ENCODE results near the gene ARL14EPL.

ARL14EPL gene

DNA sequence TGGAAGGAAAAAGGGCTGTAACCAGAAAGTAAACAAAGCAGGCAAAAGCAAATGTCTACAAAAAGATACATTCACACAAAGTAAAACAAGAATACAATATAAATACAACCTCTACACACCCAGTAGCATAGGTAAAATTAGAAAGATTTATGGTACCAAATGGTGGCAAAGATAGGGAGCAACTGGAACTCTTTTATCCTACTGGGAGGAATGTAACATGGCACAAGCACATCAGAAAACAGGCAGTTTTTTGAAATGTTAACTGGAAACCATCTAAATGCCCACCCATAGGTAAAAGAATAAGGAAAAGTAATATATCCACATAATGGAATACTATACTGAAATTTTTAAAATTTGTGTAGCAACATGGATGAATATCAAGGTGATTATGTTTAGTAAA is 8.7 kb upstream of the ARL14EPL start:
- no peak overlapping the region for H3K27ac ChIP-seq (ENCODE audit: low read depth, low read length)
- no peaks in the 10 kb centered on the region for H3K27me3 ChIP-seq (ENCODE audit: control insufficient read depth, insufficient read depth, low read length)
- H3K4me1 ChIP-seq (ENCODE audit: control insufficient read depth, insufficient read depth, low read length) = no peaks in the 10 kb centered on the region

DNA sequence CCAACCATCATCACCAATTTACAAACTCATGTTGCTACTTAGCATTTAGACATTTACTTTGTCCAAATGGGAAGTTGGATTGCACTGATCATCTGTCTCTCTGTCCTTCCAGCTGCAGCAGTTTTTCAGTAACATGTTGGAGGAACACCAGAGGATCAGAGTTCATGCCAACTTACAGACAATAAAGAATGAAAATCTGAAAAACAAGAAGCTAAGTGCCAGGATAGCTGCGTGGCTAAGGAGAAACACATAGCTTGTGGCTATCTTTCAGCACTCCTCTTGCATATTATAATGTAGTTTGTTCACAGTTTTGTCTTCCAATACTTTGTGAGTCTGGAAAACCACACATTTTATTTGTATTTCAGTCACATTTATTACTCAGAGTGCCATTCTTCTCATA is 6.4 kb upstream of the ARL14EPL start:
- H3K27me3 ChIP-seq (ENCODE audit: control insufficient read depth, insufficient read depth, low read length) = no peaks in the 10 kb centered on the region
- H3K4me1 ChIP-seq (ENCODE audit: control insufficient read depth, insufficient read depth, low read length) = no peaks in the 10 kb centered on the region
- H3K9ac ChIP-seq (ENCODE audit: low read length) = no peak overlapping the region
- H3K4me3 ChIP-seq (ENCODE audit: low read length) = no peak overlapping the region
- no peak overlapping the region for H3K27ac ChIP-seq (ENCODE audit: low read depth, low read length)
- no peaks in the 10 kb centered on the region for H3K36me3 ChIP-seq (ENCODE audit: control insufficient read depth, insufficient read depth, low read length)

More for the DNA sequence above, 8.7 kb upstream of the ARL14EPL start:
- Histone ChIP-seq H3K4me3 (ENCODE audit: low read length) (no peak overlapping the region), H3K9ac (ENCODE audit: low read length) (no peak overlapping the region), H3K36me3 (ENCODE audit: control insufficient read depth, insufficient read depth, low read length) (no peaks in the 10 kb centered on the region)

GRCh38 chr5:116032991-116033390 is 719 bp downstream of the ARL14EPL start:
- no peaks in the 10 kb centered on the region for H3K27me3 ChIP-seq (ENCODE audit: control insufficient read depth, insufficient read depth, low read length)
- H3K4me3 ChIP-seq (ENCODE audit: low read length) = no peak overlapping the region
- no peak overlapping the region for H3K9ac ChIP-seq (ENCODE audit: low read length)
- H3K36me3 ChIP-seq (ENCODE audit: control insufficient read depth, insufficient read depth, low read length) = no peaks in the 10 kb centered on the region
- H3K4me1 ChIP-seq (ENCODE audit: control insufficient read depth, insufficient read depth, low read length) = no peaks in the 10 kb centered on the region
- no peak overlapping the region for H3K27ac ChIP-seq (ENCODE audit: low read depth, low read length)

GRCh38 chr5:116035123-116035522 is 2.9 kb downstream of the ARL14EPL start:
- H3K4me3 ChIP-seq (ENCODE audit: low read length) = no peak overlapping the region
- no peaks in the 10 kb centered on the region for H3K36me3 ChIP-seq (ENCODE audit: control insufficient read depth, insufficient read depth, low read length)
- H3K9ac ChIP-seq (ENCODE audit: low read length) = no peak overlapping the region
- H3K4me1 ChIP-seq (ENCODE audit: control insufficient read depth, insufficient read depth, low read length) = no peaks in the 10 kb centered on the region
- no peak overlapping the region for H3K27ac ChIP-seq (ENCODE audit: low read depth, low read length)
- H3K27me3 ChIP-seq (ENCODE audit: control insufficient read depth, insufficient read depth, low read length) = no peaks in the 10 kb centered on the region

DNA sequence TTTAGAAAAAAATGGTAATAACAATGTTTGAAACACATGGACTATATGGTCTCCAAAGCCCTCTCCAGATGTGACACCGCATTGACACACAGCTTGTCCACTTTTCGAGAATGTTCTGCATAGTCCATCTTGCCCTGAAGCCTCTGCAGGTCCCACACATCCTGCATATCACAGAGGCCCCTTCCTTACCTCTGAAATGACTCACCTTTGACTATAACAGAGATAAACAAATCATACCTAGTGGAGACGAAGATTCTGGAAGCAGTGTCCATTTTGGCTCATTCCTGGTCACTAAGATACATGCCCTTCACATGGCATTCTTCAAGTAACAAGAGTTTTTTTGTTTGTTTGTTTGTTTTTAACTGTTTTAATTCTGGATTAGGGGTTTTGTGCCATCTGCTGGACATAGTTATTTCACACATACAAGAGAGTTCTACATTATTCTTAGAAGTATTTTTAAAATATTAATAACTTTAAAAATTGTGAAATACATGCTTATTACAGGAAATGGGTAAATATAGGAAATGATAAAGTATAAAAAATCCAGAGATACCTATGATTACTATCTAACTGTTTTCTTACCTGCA is 5.1 kb downstream of the ARL14EPL start:
- no peak overlapping the region for H3K27ac ChIP-seq (ENCODE audit: low read depth, low read length)
- no peak overlapping the region for H3K4me3 ChIP-seq (ENCODE audit: low read length)

DNA sequence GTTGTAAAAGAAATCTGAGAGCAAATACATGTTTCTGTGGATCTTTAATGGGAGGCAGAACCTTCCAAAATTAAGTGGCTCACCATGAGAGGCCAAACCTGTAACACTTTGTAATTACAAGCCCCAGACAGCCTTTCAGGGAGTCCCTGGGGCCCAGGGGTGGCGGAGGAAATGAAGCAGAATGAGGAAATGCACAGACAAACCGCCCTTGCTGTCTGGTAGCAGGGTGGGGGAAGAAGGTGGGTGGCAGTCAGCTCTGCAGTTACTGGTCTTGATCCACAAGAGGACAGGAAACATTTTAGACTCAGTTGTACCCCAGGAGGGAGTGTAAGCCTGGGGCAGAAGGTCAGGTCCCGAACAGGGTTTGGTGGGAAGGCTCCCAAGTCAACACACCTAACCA is 6.5 kb downstream of the ARL14EPL start:
- no peaks in the 10 kb centered on the region for H3K27me3 ChIP-seq (ENCODE audit: control insufficient read depth, insufficient read depth, low read length)
- H3K27ac ChIP-seq (ENCODE audit: low read depth, low read length) = no peak overlapping the region
- H3K4me1 ChIP-seq (ENCODE audit: control insufficient read depth, insufficient read depth, low read length) = no peaks in the 10 kb centered on the region
- no peaks in the 10 kb centered on the region for H3K36me3 ChIP-seq (ENCODE audit: control insufficient read depth, insufficient read depth, low read length)
- H3K4me3 ChIP-seq (ENCODE audit: low read length) = no peak overlapping the region
- no peak overlapping the region for H3K9ac ChIP-seq (ENCODE audit: low read length)

More for the DNA sequence above, 5.1 kb downstream of the ARL14EPL start:
- Histone ChIP-seq H3K4me1 (ENCODE audit: control insufficient read depth, insufficient read depth, low read length) (no peaks in the 10 kb centered on the region), H3K9ac (ENCODE audit: low read length) (no peak overlapping the region), H3K27me3 (ENCODE audit: control insufficient read depth, insufficient read depth, low read length) (no peaks in the 10 kb centered on the region), H3K36me3 (ENCODE audit: control insufficient read depth, insufficient read depth, low read length) (no peaks in the 10 kb centered on the region)

DNA sequence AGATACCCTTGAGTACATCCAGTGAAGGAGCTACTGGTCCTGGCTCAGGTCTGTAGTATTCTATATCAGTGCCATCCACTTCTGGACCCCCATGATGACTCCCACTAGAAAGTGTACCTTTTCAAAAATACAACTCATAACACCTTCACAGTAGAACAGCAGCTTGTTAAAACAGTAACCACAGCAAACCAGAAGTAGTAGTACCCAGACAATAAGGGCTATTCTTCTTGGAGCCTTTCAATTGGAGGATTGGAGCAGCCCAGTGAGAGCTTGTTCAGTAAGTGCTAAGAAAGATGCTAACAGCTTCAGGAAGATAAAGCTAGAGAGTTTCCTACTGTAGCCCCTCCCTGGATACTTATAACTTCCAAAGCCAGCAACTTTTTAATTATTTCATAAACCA is 10.1 kb downstream of the ARL14EPL start:
- Histone ChIP-seq H3K36me3 (ENCODE audit: control insufficient read depth, insufficient read depth, low read length) (no peaks in the 10 kb centered on the region), H3K4me3 (ENCODE audit: low read length) (no peak overlapping the region), H3K9ac (ENCODE audit: low read length) (no peak overlapping the region), H3K4me1 (ENCODE audit: control insufficient read depth, insufficient read depth, low read length) (no peaks in the 10 kb centered on the region), H3K27ac (ENCODE audit: low read depth, low read length) (no peak overlapping the region), H3K27me3 (ENCODE audit: control insufficient read depth, insufficient read depth, low read length) (no peaks in the 10 kb centered on the region)

DNA sequence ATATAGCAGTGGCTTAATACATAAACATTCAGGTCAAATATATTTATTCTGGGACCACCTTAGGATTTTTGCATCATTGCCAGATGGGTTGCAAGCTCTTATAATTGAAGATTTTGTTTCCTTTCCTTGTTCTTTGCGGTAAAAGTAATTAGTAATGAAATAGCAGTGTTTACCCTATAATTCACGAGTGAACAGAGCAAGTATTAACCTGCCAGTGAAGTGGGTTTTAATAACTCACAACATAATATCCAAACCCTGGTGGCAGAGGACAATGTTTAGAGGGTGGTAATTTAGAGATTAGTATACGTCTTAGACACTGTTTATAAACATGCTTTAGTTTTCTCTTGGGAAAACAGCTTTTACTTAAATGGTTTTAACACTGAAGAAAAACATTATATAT is 11.8 kb downstream of the ARL14EPL start:
- no peak overlapping the region for H3K9ac ChIP-seq (ENCODE audit: low read length)
- no peak overlapping the region for H3K27ac ChIP-seq (ENCODE audit: low read depth, low read length)
- no peaks in the 10 kb centered on the region for H3K27me3 ChIP-seq (ENCODE audit: control insufficient read depth, insufficient read depth, low read length)
- no peaks in the 10 kb centered on the region for H3K4me1 ChIP-seq (ENCODE audit: control insufficient read depth, insufficient read depth, low read length)
- H3K4me3 ChIP-seq (ENCODE audit: low read length) = no peak overlapping the region
- no peaks in the 10 kb centered on the region for H3K36me3 ChIP-seq (ENCODE audit: control insufficient read depth, insufficient read depth, low read length)

GRCh38 chr5:116045821-116046220 is 13.5 kb downstream of the ARL14EPL start:
- Histone ChIP-seq H3K36me3 (ENCODE audit: control insufficient read depth, insufficient read depth, low read length) (no peaks in the 10 kb centered on the region), H3K27me3 (ENCODE audit: control insufficient read depth, insufficient read depth, low read length) (no peaks in the 10 kb centered on the region), H3K4me1 (ENCODE audit: control insufficient read depth, insufficient read depth, low read length) (no peaks in the 10 kb centered on the region), H3K9ac (ENCODE audit: low read length) (no peak overlapping the region), H3K27ac (ENCODE audit: low read depth, low read length) (no peak overlapping the region), H3K4me3 (ENCODE audit: low read length) (no peak overlapping the region)

DNA sequence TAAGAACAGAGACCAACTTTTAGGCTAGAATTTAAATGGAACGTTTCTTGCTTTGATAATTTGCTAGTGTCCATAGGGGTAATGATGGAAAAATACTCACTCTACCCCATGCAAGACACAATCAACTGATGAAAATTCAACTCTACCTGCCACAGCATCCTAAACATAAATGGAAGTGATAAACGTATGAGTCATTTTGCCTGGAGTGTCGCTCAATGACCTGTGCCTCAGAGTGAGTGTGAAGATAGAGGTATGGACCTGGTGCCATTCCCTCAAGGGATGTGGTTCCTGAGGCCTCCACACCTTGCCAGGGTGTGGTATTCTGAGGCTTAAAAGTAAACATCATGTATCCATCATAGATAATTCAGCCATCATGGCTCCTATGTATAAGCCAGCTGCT is 14.0 kb downstream of the ARL14EPL start:
- Histone ChIP-seq H3K4me1 (ENCODE audit: control insufficient read depth, insufficient read depth, low read length) (no peaks in the 10 kb centered on the region), H3K9ac (ENCODE audit: low read length) (no peak overlapping the region), H3K4me3 (ENCODE audit: low read length) (no peak overlapping the region), H3K27ac (ENCODE audit: low read depth, low read length) (no peak overlapping the region), H3K27me3 (ENCODE audit: control insufficient read depth, insufficient read depth, low read length) (no peaks in the 10 kb centered on the region), H3K36me3 (ENCODE audit: control insufficient read depth, insufficient read depth, low read length) (no peaks in the 10 kb centered on the region)

DNA sequence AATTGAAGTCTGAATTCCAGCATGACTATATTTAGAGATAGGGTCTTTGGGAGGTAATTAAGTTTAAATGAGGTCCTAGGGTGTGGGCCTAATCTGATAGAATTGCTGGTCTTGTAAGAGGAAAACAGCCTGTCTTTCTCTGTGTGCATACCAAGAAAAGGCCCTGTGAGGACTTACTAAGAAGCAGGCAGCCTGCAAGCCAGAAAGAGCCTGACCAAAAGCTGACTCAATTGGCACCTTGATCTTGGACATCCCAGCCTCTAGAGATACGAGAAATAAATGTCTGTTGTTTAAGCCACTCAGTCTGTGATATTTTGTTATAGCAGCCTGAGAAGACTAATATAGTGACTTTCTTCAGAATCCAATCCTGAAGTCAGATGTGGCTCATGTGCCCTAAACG is 14.6 kb downstream of the ARL14EPL start:
- H3K9ac ChIP-seq (ENCODE audit: low read length) = no peak overlapping the region
- no peaks in the 10 kb centered on the region for H3K4me1 ChIP-seq (ENCODE audit: control insufficient read depth, insufficient read depth, low read length)
- no peaks in the 10 kb centered on the region for H3K27me3 ChIP-seq (ENCODE audit: control insufficient read depth, insufficient read depth, low read length)
- no peak overlapping the region for H3K4me3 ChIP-seq (ENCODE audit: low read length)
- no peaks in the 10 kb centered on the region for H3K36me3 ChIP-seq (ENCODE audit: control insufficient read depth, insufficient read depth, low read length)
- H3K27ac ChIP-seq (ENCODE audit: low read depth, low read length) = no peak overlapping the region

DNA sequence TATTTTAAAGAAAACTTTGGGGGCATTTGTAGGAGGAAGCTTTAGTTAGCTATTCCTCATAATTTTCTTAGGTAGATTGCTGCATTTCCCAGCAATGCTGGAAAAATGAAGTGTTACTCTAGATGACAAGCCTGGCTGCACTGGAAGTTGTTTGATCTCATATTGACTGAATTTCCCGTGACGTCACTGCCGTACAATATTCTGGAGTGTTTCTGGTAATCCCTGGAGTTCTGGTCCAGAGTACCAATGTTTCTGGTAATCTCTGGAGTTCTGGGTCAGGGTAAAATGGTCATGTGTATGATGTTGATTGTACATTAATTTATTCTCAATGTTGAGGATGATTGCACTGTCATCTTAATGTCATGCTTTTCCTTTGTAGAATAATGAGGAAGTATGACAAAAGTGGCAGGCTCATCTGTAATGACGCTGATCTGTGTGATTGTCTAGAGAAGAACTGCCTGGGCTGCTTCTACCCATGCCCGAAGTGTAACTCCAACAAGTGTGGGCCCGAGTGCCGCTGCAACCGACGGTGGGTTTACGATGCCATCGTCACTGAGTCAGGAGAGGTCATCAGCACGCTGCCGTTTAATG is 26.2 kb downstream of the ARL14EPL start:
- Histone ChIP-seq H3K27me3 (ENCODE audit: control insufficient read depth, insufficient read depth, low read length) (no peaks in the 10 kb centered on the region), H3K4me1 (ENCODE audit: control insufficient read depth, insufficient read depth, low read length) (no peaks in the 10 kb centered on the region), H3K36me3 (ENCODE audit: control insufficient read depth, insufficient read depth, low read length) (no peaks in the 10 kb centered on the region), H3K27ac (ENCODE audit: low read depth, low read length) (no peak overlapping the region), H3K9ac (ENCODE audit: low read length) (no peak overlapping the region), H3K4me3 (ENCODE audit: low read length) (no peak overlapping the region)

GRCh38 chr5:116062352-116062751 is 30.1 kb downstream of the ARL14EPL start:
- Histone ChIP-seq H3K27ac (ENCODE audit: low read depth, low read length) (no peak overlapping the region), H3K36me3 (ENCODE audit: control insufficient read depth, insufficient read depth, low read length) (no peaks in the 10 kb centered on the region), H3K27me3 (ENCODE audit: control insufficient read depth, insufficient read depth, low read length) (no peaks in the 10 kb centered on the region), H3K4me1 (ENCODE audit: control insufficient read depth, insufficient read depth, low read length) (no peaks in the 10 kb centered on the region), H3K9ac (ENCODE audit: low read length) (no peak overlapping the region), H3K4me3 (ENCODE audit: low read length) (no peak overlapping the region)

Measured in rectal smooth muscle tissue (tissue), 1 donor.